Transverse colon (tissue), 4 donors: ENCODE results near the gene RNASE9.

Source experiments
- CTCF ChIP-seq, 5 experiments: fragments of 200-600 bp in 3 of 5; fragments of 450-650 bp in 2 of 5; sonication (generic) in 3 of 5; IDR thresholded peaks; 1 replicate in 2 of 5; 2 replicates in 3 of 5; pipeline ENCODE4 v1.5.1; 2016 to 2017; ENCODE audit warnings: antibody characterized with exemption in 5 of 5, inconsistent platforms in 3 of 5, mild to moderate bottlenecking in 2 of 5, moderate library complexity in 1 of 5
- EP300 ChIP-seq: sonication (generic); formaldehyde crosslinking; IDR thresholded peaks from one replicate; pipeline ENCODE4 v1.6.1; 2017; ENCODE audit warnings: antibody characterized with exemption, low read depth
- POLR2A ChIP-seq: fragments of 450-650 bp; IDR thresholded peaks from one replicate; pipeline ENCODE4 v1.6.1; 2016; ENCODE audit warnings: antibody characterized with exemption, mild to moderate bottlenecking, moderate library complexity
- POLR2AphosphoS5 ChIP-seq, 3 donors: sonication (generic); formaldehyde crosslinking; IDR thresholded peaks; one replicate each; pipeline ENCODE4 v1.6.1; 2016; ENCODE audit warnings: antibody characterized with exemption in 3 of 3

- TF ChIP-seq CTCF (IDR thresholded peaks at IDR 0.05) = peak; percentile 50 to 72 (median 66)
- no peak for TF ChIP-seq POLR2A
- no peak for TF ChIP-seq EP300
- TF ChIP-seq POLR2AphosphoS5 (IDR thresholded peaks at IDR 0.05) = no peak
Observed at GRCh38 chr14:20530771-20531571, 29.9 kb downstream of the RNASE9 start.
